Cardiac fibroblast (primary cell): ENCODE data around the gene PCARE.
A peak's percentile ranks its signal among the peaks of the same experiment; 100 is the strongest.
"Not testable (repeated sequence)": the region's sequence is repeated elsewhere in the genome, so short reads cannot be mapped to it uniquely, and the experiment has no call there.

ENCODE experiments used
- DNase-seq, 2 donors: peaks; one replicate each; pipeline versions ENCODE4 v3.0.0 to v3.0.0-alpha.2; 2010; ENCODE audit warnings: low read depth in 2 of 2
- H3K4me3 ChIP-seq, 2 donors: replicated peaks in 1 of 2; 1 replicate in 1 of 2; 2 replicates in 1 of 2; pipeline ENCODE4 v1.5.1; 2011; ENCODE audit warnings: low read depth in 2 of 2, low read length in 2 of 2, mild to moderate bottlenecking in 2 of 2, moderate library complexity in 1 of 2
- TF ChIP-seq, protein P1 (sequence below): IDR thresholded peaks from one replicate; pipeline ENCODE4 v1.5.1; 2011; ENCODE audit warnings: low read depth, mild to moderate bottlenecking, low read length, inconsistent platforms

The PCARE gene

DNA sequence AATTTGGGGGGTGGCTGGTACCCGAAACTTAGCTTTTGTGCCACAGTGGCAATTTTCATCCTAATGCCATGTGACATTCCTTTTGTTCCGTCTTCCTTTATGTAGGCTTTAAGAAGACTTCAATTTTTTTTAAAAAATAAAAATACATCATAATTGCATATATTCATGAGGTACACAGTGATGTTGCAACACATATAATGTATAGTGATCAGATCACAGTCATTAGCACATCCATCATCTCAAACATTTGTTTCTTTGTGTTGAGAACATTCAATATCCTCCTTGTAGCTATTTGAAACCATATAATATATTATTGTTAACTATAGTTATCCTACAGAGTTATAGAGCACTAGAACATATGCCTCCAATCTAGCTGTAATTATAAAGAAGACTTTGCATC, 34.9 kb upstream of the PCARE start:
- no peak overlapping the region for H3K4me3 ChIP-seq
- TF ChIP-seq, protein P1, sequence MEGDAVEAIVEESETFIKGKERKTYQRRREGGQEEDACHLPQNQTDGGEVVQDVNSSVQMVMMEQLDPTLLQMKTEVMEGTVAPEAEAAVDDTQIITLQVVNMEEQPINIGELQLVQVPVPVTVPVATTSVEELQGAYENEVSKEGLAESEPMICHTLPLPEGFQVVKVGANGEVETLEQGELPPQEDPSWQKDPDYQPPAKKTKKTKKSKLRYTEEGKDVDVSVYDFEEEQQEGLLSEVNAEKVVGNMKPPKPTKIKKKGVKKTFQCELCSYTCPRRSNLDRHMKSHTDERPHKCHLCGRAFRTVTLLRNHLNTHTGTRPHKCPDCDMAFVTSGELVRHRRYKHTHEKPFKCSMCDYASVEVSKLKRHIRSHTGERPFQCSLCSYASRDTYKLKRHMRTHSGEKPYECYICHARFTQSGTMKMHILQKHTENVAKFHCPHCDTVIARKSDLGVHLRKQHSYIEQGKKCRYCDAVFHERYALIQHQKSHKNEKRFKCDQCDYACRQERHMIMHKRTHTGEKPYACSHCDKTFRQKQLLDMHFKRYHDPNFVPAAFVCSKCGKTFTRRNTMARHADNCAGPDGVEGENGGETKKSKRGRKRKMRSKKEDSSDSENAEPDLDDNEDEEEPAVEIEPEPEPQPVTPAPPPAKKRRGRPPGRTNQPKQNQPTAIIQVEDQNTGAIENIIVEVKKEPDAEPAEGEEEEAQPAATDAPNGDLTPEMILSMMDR: no peak

GRCh38 chr2:29108225-29108624, 33.9 kb upstream of the PCARE start:
- no peak overlapping the region for H3K4me3 ChIP-seq
- TF ChIP-seq, protein P1: no peak
- DNase-seq: peak; percentile 88 to 98

More for the DNA sequence above, 34.9 kb upstream of the PCARE start:
- no peak for DNase-seq

DNA sequence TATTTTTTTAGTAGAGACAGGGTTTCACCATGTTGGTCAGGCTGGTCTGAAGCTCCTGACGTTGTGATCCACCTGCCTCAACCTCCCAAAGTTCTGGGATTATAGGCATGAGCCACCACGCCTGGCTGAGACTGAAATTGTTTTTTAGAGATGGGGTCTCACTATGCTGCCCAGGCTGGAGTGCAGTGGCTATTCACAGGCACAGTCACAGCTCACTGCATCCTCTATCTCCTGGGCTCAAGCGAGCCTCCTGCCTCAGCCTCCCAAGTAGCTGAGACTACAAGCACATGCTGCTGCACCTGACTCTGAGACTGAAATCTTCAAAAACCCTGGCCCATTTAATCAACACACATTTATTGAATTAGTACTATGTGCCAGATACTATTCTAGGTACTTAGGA, 33.2 kb upstream of the PCARE start:
- not testable (repeated sequence) for DNase-seq, H3K4me3 ChIP-seq

GRCh38 chr2:29106980-29107388, 32.7 kb upstream of the PCARE start:
- TF ChIP-seq, protein P1: no peak
- no peak overlapping the region for H3K4me3 ChIP-seq
- peak; percentile 62 to 68 for DNase-seq

- TF ChIP-seq, protein P1: no peak
- H3K4me3 ChIP-seq: no peak overlapping the region
- no peak for DNase-seq
Observed at GRCh38 chr2:29106256-29106655, 31.9 kb upstream of the PCARE start.

DNA sequence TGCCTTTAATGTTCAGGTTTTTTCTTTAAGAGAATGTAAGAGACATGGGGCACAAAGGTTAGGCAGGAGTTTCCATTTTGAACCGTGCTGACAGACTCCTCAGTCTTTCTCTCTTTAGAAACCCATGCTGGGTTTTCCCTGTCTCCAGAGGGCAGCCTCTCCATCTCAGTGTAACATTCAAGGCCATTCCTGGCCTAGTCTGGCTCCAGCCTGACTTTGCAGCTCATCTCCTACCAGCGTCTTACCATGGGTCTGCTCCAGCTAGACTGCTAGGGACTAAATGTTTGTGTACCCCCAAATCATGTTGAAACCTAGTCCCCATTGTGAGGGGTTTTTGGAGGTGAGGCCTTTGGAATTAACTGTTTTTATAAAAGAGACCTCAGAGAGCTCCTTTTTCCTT, 31.1 kb upstream of the PCARE start:
- DNase-seq: no peak
- TF ChIP-seq, protein P1: no peak

DNA sequence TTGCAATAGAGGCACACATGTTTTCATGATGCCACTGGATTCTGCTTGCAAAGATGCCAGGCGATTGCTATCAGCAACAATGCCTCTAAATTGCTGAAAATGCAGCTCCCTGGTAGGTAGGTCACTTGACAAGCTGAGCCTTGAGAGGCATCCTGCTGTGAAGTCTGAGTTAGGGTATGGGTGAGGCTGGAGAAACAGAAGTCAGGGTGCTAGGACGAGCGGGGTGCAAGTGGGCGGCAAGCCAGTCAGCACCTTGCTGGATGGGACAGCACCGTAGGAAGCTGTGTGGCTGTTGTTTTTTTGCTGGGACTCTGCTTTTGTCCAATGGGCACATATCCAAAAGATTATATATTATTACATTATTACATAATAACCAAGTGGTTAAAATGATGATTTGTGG, 30.4 kb upstream of the PCARE start:
- no peak for DNase-seq
- TF ChIP-seq, protein P1: no peak
- no peak overlapping the region for H3K4me3 ChIP-seq

More for the DNA sequence above, 31.1 kb upstream of the PCARE start:
- H3K4me3 ChIP-seq: no peak overlapping the region
